AG09319 (cell line): Measurements from ENCODE around the gene SIRPB2.

Experiments
- DNase-seq: peaks from one replicate; pipeline ENCODE4 v3.0.0-alpha.2; 2010; ENCODE audit warnings: low read depth; ENCODE audit errors: extremely low read depth
- TF ChIP-seq, protein P1 (sequence below): IDR thresholded peaks from 2 replicates; pipeline ENCODE4 v1.5.1; 2011; ENCODE audit warnings: low read depth, mild to moderate bottlenecking, inconsistent platforms, low read length, moderate library complexity

Gene SIRPB2

DNA sequence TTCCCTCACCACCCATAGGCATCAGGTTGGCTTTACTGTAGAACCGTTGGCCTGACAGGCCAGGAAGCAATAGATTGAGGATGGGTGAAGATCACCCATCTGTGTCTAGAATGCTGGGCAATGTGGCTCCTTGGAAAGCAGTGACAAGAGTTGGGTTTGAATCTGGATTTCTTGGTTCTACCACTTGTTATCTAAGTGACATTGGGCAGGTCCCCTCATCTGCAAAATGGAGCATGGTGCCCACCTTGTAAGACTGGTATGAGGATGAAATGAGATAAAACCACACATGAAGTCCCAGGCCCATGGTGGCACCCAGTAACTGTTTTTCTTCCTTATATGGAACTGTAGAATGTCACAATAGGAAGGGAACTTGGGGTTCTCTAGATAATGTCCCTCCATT lies 22.6 kb upstream of the SIRPB2 start:
- TF ChIP-seq, protein P1, sequence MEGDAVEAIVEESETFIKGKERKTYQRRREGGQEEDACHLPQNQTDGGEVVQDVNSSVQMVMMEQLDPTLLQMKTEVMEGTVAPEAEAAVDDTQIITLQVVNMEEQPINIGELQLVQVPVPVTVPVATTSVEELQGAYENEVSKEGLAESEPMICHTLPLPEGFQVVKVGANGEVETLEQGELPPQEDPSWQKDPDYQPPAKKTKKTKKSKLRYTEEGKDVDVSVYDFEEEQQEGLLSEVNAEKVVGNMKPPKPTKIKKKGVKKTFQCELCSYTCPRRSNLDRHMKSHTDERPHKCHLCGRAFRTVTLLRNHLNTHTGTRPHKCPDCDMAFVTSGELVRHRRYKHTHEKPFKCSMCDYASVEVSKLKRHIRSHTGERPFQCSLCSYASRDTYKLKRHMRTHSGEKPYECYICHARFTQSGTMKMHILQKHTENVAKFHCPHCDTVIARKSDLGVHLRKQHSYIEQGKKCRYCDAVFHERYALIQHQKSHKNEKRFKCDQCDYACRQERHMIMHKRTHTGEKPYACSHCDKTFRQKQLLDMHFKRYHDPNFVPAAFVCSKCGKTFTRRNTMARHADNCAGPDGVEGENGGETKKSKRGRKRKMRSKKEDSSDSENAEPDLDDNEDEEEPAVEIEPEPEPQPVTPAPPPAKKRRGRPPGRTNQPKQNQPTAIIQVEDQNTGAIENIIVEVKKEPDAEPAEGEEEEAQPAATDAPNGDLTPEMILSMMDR: no peak
- no peak for DNase-seq

DNA sequence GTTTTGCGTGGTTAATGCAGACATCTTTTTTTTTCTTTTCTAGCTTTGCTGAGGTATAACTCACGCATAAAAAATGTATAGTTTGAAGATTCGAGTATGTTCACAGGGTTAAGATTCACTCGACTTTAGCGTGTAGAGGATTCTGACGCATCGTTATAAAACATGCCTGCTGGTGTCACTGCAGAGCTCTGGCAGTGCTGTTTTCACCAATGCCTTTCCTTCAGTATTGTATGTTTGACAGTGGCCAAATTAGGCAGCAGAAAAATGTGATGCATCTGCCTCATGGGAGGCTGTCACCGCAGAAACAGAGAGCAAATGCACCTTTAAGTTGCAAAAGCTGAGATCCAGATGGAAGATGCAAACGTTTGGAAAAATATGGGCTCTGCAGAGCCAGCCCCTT lies 18.0 kb upstream of the SIRPB2 start:
- TF ChIP-seq, protein P1: peak; percentile 13
- DNase-seq: no peak

DNA sequence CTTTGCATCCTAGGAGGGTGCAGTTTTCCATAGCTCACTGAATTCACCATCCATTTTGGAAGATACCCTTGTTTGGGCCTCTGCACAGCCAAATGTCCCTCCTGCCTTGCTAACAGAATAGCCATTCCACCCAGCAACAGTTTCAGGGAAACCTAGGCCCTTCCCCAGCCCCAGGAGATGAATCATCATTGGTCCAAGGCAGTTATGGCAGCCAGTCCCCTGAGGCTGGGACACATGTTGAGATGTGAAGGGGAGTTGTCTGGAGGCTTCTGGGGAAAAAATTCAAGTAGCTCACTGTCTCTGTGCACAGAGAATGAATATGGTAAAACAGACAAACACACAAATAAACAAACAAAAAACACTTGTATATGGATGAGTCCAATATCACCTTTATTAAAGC lies 17.4 kb upstream of the SIRPB2 start:
- TF ChIP-seq, protein P1: no peak
- no peak for DNase-seq

DNA sequence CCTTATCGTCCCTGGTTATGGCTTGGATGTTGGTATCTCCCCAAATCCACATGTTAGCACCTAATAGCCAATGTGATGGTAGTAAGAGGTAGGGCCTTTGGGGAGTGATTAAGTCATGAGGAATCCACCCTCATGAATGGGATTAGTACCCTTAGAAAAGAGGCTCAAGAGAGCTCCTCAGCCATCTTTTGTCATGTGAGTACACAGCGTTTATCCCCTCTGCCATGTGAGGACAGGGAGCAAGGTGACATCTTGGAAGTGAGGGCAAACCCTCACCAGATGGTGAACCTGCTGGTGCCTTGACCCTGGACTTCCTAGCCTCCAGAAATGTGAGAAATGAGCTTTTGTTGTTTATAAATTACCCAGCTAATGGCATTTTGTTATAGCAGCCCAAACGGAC lies 16.1 kb upstream of the SIRPB2 start:
- no peak for DNase-seq
- TF ChIP-seq, protein P1: no peak

DNA sequence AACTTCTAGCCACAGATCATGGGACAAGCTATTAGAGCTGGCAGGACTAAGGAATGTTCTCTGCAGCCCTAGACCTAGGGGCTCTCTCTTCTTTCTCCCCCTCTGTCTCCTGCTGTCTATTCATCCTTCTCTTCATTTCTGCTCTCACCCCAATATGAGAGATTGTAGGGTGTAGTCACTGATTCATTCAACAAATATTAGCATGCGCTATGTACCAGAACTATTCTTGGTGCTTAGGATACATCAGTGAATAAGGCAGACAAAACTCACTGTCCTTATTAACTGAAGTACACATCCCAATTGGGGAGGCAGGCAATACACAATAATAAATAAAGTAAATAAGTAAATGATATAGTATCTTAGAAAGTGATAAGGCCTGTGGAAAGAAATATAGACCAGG lies 14.7 kb upstream of the SIRPB2 start:
- TF ChIP-seq, protein P1: no peak
- no peak for DNase-seq

DNA sequence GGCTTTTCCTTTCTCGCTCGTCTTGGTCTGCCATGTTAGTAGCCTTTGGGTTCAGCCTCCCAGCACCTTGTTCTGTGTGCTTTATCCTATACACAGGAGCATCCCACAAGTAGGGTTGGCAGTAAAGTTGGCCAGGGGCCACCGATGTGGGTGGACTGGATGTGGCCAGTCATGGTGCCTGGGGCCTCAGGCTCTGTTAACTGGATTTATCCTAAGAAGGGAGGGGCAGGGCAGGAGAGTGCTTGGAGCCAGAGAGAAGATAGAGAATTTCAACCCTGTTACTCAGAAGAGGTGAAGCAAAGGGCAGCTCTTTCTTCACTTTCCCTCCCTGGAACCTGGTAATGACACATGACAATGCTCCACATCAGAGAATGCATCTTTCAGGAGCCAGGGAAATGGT lies 14.1 kb upstream of the SIRPB2 start:
- no peak for DNase-seq
- TF ChIP-seq, protein P1: no peak

DNA sequence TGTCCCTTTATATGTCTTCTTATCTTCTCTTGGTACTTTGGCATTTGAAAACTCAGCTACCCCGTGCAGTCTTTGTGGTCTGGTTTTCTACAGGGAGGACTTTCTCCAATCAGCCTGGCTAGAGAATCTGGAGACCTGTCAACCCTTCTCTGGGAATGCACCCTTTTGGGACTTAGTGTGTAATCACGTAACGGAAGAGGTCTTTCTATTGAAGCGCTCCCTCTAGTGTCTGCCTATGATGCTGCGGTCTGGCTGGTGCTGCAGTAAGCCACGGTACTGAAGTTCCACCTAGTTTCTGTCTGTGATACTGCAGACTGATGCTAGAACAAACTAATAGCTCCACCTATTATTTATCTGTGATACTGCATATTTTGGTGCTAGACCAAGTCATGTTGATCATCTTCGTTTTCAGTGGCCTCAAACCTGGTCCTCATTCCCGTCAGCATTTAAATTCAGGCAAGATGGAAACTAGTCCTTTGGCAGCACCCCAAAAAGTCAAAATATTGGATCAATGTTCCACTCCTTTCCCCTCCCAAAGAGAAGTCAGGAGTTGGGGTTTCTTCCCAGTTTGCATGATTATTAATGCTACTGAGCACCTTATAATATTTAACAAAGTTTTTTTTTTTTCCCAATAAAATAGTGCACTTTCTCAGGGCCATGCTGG lies 12.5 kb upstream of the SIRPB2 start:
- DNase-seq: peak; percentile 68
- TF ChIP-seq, protein P1: peak; percentile 100
